GM23248 (cell line): ENCODE data around the gene SEC14L5. TPM values are rescaled to one million over a fixed set of nuclear protein-coding genes. Genes with fewer than 3 reads are reported as not detected.

Experiments
- DNase-seq: peaks from one replicate; pipeline ENCODE4 v3.0.0-alpha.2; 2015
- H2AFZ ChIP-seq: fragments of 200-600 bp; sonication (generic); 2 replicates; pipeline ENCODE4 v1.6.1; 2016; ENCODE audit warnings: antibody characterized with exemption
- H3F3A ChIP-seq: fragments of 200-600 bp; sonication (generic); 2 replicates; pipeline ENCODE4 v1.6.1; 2016; ENCODE audit warnings: mild to moderate bottlenecking, antibody characterized with exemption, mixed run types; ENCODE audit not compliant: insufficient read depth
- H3K27ac ChIP-seq: fragments of 200-600 bp; sonication (generic); 2 replicates; pipeline ENCODE4 v1.5.1; 2016; ENCODE audit warnings: mild to moderate bottlenecking
- H3K27me3 ChIP-seq: fragments of 200-600 bp; sonication (generic); replicated peaks from 2 replicates; pipeline ENCODE4 v1.6.1; 2016; ENCODE audit warnings: mild to moderate bottlenecking; ENCODE audit not compliant: insufficient read depth
- H3K36me3 ChIP-seq: fragments of 200-600 bp; sonication (generic); 2 replicates; pipeline ENCODE4 v1.6.1; 2016; ENCODE audit warnings: low read depth, mild to moderate bottlenecking
- H3K4me1 ChIP-seq: fragments of 200-600 bp; sonication (generic); 2 replicates; pipeline ENCODE4 v1.6.1; 2016; ENCODE audit warnings: mild to moderate bottlenecking; ENCODE audit not compliant: insufficient read depth
- H3K4me2 ChIP-seq: fragments of 200-600 bp; sonication (generic); one replicate; pipeline ENCODE4 v1.6.1; 2016; ENCODE audit warnings: mild to moderate bottlenecking; ENCODE audit not compliant: unreplicated experiment
- H3K4me3 ChIP-seq: fragments of 200-600 bp; sonication (generic); 2 replicates; pipeline ENCODE4 v1.5.1; 2016; ENCODE audit warnings: mild to moderate bottlenecking
- H3K79me2 ChIP-seq: fragments of 200-600 bp; sonication (generic); 2 replicates; pipeline ENCODE4 v1.6.1; 2016; ENCODE audit warnings: mild to moderate bottlenecking; ENCODE audit not compliant: insufficient read depth
- H3K9ac ChIP-seq: fragments of 200-600 bp; sonication (generic); 2 replicates; pipeline ENCODE4 v1.6.1; 2016; ENCODE audit warnings: mild to moderate bottlenecking
- H3K9me2 ChIP-seq: fragments of 200-600 bp; sonication (generic); 2 replicates; pipeline ENCODE4 v1.6.1; 2016; ENCODE audit warnings: mixed run types, mild to moderate bottlenecking, moderate library complexity; ENCODE audit not compliant: insufficient read depth
- H3K9me3 ChIP-seq: fragments of 200-600 bp; sonication (generic); one replicate; pipeline ENCODE4 v1.6.1; 2017; ENCODE audit warnings: low read depth
- H4K20me1 ChIP-seq: fragments of 200-600 bp; sonication (generic); 2 replicates; pipeline ENCODE4 v1.6.0; 2016; ENCODE audit not compliant: insufficient read depth
- EZH2 ChIP-seq: fragments of 200-600 bp; sonication (generic); IDR thresholded peaks from 2 replicates; pipeline ENCODE4 v1.6.1; 2018; ENCODE audit warnings: antibody characterized with exemption, mild to moderate bottlenecking; ENCODE audit not compliant: insufficient read depth, poor library complexity, severe bottlenecking
- EZH2phosphoT487 ChIP-seq: fragments of 200-600 bp; sonication (generic); IDR thresholded peaks from 2 replicates; pipeline ENCODE4 v1.6.1; 2018; ENCODE audit warnings: antibody characterized with exemption, moderate library complexity, mild to moderate bottlenecking, low read depth; ENCODE audit not compliant: insufficient read depth
- WGBS, 2 experiments: methylation state at CpG; one replicate each; pipeline ENCODE4 v1.1.6; 2015 to 2017; ENCODE audit warnings: low lambda C conversion rate in 2 of 2, low coverage in 1 of 2; ENCODE audit errors: missing lambda C conversion rate in 2 of 2; 5-methylcytosine and 5-hydroxymethylcytosine counted together
- in situ Hi-C: fragments of 300-500 bp; cut with MboI; formaldehyde crosslinking; loops from 2 replicates; pipeline ENCODE4 v1.15.0; 2020
- polyA plus RNA-seq: library from polyadenylated mRNA; unstranded; fragments of >200 nt; fragmentation: Nextera tagmentation; extraction: Ambion mirVana; gene quantifications from 2 replicates; pipeline ENCODE4 v1.2.1, GENCODE V29; 2016
- total RNA-seq: library from RNA; depleted of rRNA; stranded (reverse); fragments of >200 nt; shearing (Covaris generic); gene quantifications from 2 replicates; pipeline ENCODE4 v1.2.3, GENCODE V29; 2014

Gene SEC14L5
- total and polyA plus RNA-seq, 2 experiments from 2014 or later, result not detected

- peak; percentile 64 for DNase-seq
- in situ Hi-C loops, result no loop called here
- Histone ChIP-seq H3K36me3 (no peaks in the 10 kb centered on the region), H3K4me2 (no peak overlapping the region), H3K4me3 (no peak overlapping the region), H3K27me3 (no peaks in the 10 kb centered on the region), H3F3A (peaks cover 15% of the 10 kb centered on the region), H3K27ac (no peak overlapping the region), H3K9ac (no peak overlapping the region), H4K20me1 (no peaks in the 10 kb centered on the region), H2AFZ (no peak overlapping the region), H3K4me1 (peaks cover 15% of the 10 kb centered on the region; the same call in 1 of the 2 replicates), H3K79me2 (no peaks in the 10 kb centered on the region), H3K9me2 (no peaks in the 10 kb centered on the region), H3K9me3 (no peaks in the 10 kb centered on the region)
- 31 to 41% methylated on average over 6 of the region's 6 CpGs for WGBS, 2 experiments
- TF ChIP-seq EZH2, result no peak
- no peak for TF ChIP-seq EZH2phosphoT487
These were observed 46.2 kb upstream of the SEC14L5 start for GRCh38 chr16:4911970-4912386.

DNA sequence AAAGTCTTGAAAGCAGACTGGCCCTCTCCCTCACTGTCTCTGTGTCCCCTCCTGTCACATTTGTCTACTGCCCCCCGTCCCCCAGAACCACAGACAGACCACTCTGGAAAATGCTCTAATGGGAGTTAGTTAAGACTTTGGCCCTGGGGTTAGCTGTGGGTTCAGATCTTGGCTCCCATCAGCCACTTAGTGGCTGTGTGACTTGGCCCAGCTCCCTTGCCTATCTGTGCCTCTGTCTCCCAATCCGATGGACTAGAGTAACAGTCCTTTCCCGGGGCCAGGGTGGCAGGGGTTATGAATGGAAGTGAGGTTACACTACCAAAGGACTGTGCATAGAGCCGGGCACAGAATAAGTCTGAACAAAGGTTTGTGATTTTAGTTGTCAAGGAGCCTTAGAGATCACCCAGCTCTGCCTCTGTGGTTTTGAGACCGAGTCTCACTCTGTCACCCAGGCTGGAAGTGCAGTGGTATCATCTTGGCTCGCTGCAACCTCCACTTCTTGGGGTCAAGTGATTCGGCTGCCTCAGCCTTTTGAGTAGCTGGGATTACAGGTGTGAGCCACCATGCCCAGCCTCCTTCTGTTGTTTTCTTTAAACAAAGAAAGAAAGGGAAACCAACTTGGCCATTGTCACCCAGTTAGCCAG is 44.9 kb upstream of the SEC14L5 start:
- Histone ChIP-seq H3K4me2 (no peak overlapping the region), H3K36me3 (no peaks in the 10 kb centered on the region), H3K79me2 (no peaks in the 10 kb centered on the region), H4K20me1 (no peaks in the 10 kb centered on the region), H3K9me2 (no peaks in the 10 kb centered on the region), H3K4me1 (peaks cover 21% of the 10 kb centered on the region; the same call in 1 of the 2 replicates), H3K27ac (no peak overlapping the region), H3K9ac (no peak overlapping the region), H3F3A (peaks cover 20% of the 10 kb centered on the region), H3K27me3 (no peaks in the 10 kb centered on the region), H3K4me3 (no peak overlapping the region), H2AFZ (no peak overlapping the region), H3K9me3 (no peaks in the 10 kb centered on the region)
- no peak for DNase-seq
- in situ Hi-C loops, result no loop called here
- WGBS, 2 experiments, result 70 to 74% methylated on average over 7 of the region's 7 CpGs
- TF ChIP-seq EZH2 (no peak), EZH2phosphoT487 (no peak)

DNA sequence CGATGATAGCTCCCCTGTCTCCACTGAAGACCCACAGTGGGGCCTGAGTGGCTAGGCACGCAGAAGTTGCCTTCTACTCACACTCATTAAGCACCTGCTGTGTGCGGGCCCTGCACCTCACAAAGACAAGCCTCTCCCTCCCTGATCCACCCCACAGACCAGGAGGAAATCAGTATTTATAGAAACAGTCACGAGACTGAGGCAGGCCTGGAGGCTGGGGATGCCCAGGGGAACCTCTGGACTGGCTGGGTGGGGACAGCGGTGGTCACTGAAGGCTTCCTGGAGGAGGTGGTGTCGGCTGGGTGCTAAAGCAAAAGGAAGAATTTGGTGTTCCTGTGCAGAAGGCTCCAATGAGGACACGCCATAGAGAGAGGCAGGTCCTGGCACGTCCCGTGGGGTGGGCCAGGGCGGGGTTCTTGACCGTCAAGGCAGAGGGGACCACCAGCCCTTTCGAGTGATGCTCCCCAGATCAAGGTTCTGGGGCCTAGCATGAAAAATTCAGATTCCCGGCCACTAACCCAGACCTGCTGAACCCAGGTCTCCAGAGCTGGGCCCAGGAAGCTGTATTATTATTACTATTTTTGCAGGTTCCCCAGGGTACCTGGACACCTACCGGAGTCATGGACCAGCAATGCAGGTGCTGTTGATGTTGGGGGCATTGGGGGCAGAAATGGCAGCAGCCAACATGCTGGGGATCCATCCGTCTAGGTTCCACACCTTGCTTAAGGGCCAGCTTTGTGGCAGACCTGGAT is 44.2 kb upstream of the SEC14L5 start:
- H3K27me3 ChIP-seq, result no peaks in the 10 kb centered on the region
- H3K9me2 ChIP-seq, result no peaks in the 10 kb centered on the region
- H4K20me1 ChIP-seq, result no peaks in the 10 kb centered on the region
- H3K4me3 ChIP-seq, result no peak overlapping the region
- TF ChIP-seq EZH2phosphoT487 (no peak), EZH2 (no peak)
- H3K4me1 ChIP-seq, result peaks cover 21% of the 10 kb centered on the region; the same call in 1 of the 2 replicates
- in situ Hi-C loops, result no loop called here
- H3K4me2 ChIP-seq, result no peak overlapping the region
- no peak overlapping the region for H2AFZ ChIP-seq
- H3K36me3 ChIP-seq, result no peaks in the 10 kb centered on the region
- H3K9ac ChIP-seq, result no peak overlapping the region
- no peak overlapping the region for H3K27ac ChIP-seq
- peaks cover 20% of the 10 kb centered on the region for H3F3A ChIP-seq
- no peak for DNase-seq
- 90 to 94% methylated on average over 12 to 15 of the region's 15 CpGs for WGBS, 2 experiments
- no peaks in the 10 kb centered on the region for H3K79me2 ChIP-seq
- no peaks in the 10 kb centered on the region for H3K9me3 ChIP-seq

DNA sequence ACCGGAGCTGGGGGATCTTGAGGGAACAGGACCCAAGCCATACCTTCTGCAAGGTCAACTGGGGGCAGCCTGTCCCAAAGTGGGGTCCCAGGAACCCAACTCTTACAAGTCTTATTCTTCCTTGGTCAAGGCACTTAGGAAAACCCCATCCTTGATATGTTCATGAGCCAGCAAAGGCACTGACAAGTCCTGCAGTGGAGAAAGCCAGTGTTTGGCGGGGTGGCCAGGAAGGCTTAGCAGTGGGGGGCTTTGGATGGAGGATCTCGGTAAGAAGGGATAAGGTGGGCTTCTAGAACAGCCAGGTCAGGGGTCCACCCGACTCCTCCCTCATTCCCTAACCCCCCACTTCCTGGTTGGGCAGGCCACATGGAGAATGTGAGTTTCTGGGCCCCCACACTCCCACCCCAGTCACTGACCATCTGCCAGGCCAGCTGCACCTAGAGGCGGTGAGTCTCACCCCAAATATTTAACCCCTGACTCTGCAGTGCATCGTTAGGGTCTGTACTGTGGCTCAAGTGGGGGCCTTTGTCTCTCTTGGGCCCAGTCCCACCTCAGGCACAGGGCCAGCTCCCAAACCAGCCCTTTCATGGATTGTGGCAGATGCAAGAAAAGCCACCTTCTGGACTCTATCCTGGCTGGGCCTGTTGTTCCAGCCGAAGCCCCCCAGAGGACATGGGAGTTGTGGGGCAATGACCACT is 43.5 kb upstream of the SEC14L5 start:
- Histone ChIP-seq H3K27ac (peak overlapping the region; percentile 15; the same call in 1 of the 2 replicates), H3F3A (peaks cover 20% of the 10 kb centered on the region), H2AFZ (no peak overlapping the region), H4K20me1 (no peaks in the 10 kb centered on the region), H3K4me1 (peaks cover 21% of the 10 kb centered on the region; the same call in 1 of the 2 replicates), H3K4me2 (no peak overlapping the region), H3K9me3 (no peaks in the 10 kb centered on the region), H3K27me3 (no peaks in the 10 kb centered on the region), H3K4me3 (no peak overlapping the region), H3K9me2 (no peaks in the 10 kb centered on the region), H3K79me2 (no peaks in the 10 kb centered on the region), H3K36me3 (no peaks in the 10 kb centered on the region), H3K9ac (no peak overlapping the region)
- in situ Hi-C loops, result no loop called here
- no peak for TF ChIP-seq EZH2
- no peak for TF ChIP-seq EZH2phosphoT487
- whole genome bisulfite sequencing, 2 experiments, result 87% methylated on average over 7 of the region's 7 CpGs
- no peak for DNase-seq
